PC-3 (cell line): ENCODE results near the gene GNPDA1.

Experiments used
- CTCF ChIP-seq: fragments of 300-600 bp; sonication (generic); conservative IDR thresholded peaks from 2 replicates; pipeline ENCODE4 v1.5.1; 2017; ENCODE audit warnings: antibody characterized with exemption, low read depth, mild to moderate bottlenecking, low read length
- EZH2phosphoT487 ChIP-seq: fragments of 300-600 bp; sonication (generic); IDR thresholded peaks from 2 replicates; pipeline ENCODE4 v1.6.1; 2018; ENCODE audit warnings: mild to moderate bottlenecking, antibody characterized with exemption, low read length, borderline replicate concordance

GRCh38 chr5:142023836-142024235 lies 11.0 kb upstream of the GNPDA1 start:
- no peak for TF ChIP-seq CTCF
- no peak for TF ChIP-seq EZH2phosphoT487
